Spleen (tissue), 11 donors: ENCODE data around the gene NPDC1. TPM values are rescaled to one million over a fixed set of nuclear protein-coding genes. Genes with fewer than 3 reads are reported as not detected.
A peak's percentile ranks its signal among the peaks of the same experiment; 100 is the strongest.

Source experiments
- DNase-seq: peaks from one replicate; pipeline ENCODE4 v3.0.0-alpha.2; 2020
- H3K27ac ChIP-seq, 8 donors: fragments of 200-600 bp; sonication (generic) in 7 of 8; 1 replicate in 4 of 8; 2 replicates in 4 of 8; pipeline versions ENCODE4 v1.5.0 to v1.8.0; 2016 to 2021; ENCODE audit warnings: inconsistent platforms in 4 of 8, mild to moderate bottlenecking in 4 of 8, moderate library complexity in 1 of 8
- H3K27me3 ChIP-seq, 7 donors: fragments of 200-600 bp; sonication (generic) in 6 of 7; replicated peaks in 1 of 7; 1 replicate in 4 of 7; 2 replicates in 3 of 7; pipeline versions ENCODE4 v1.5.0 to v1.8.0; 2016 to 2021; ENCODE audit warnings: inconsistent platforms in 3 of 7, mild to moderate bottlenecking in 1 of 7
- H3K36me3 ChIP-seq, 6 donors: fragments of 200-600 bp; sonication (generic) in 5 of 6; 1 replicate in 4 of 6; 2 replicates in 2 of 6; pipeline versions ENCODE4 v1.5.0 to v1.8.0; 2016 to 2021; ENCODE audit warnings: inconsistent platforms in 2 of 6
- H3K4me1 ChIP-seq, 6 donors: fragments of 200-600 bp; sonication (generic) in 5 of 6; 1 replicate in 3 of 6; 2 replicates in 3 of 6; pipeline versions ENCODE4 v1.5.0 to v1.8.0; 2016 to 2021; ENCODE audit warnings: inconsistent platforms in 3 of 6
- H3K4me3 ChIP-seq, 8 donors: fragments of 200-600 bp; sonication (generic) in 7 of 8; 1 replicate in 4 of 8; 2 replicates in 4 of 8; pipeline versions ENCODE4 v1.5.0 to v1.8.0; 2016 to 2021; ENCODE audit warnings: inconsistent platforms in 4 of 8, mild to moderate bottlenecking in 4 of 8, moderate library complexity in 2 of 8
- H3K9me3 ChIP-seq, 8 donors: fragments of 200-600 bp; sonication (generic) in 7 of 8; 1 replicate in 4 of 8; 2 replicates in 4 of 8; pipeline versions ENCODE4 v1.5.0 to v1.8.0; 2016 to 2021; ENCODE audit warnings: inconsistent platforms in 4 of 8
- CTCF ChIP-seq, 11 experiments: fragments of 200-600 bp in 7 of 11; fragments of 450-650 bp in 4 of 11; sonication (generic) in 4 of 11; IDR thresholded peaks in 8 of 11; conservative IDR thresholded peaks in 3 of 11; 1 replicate in 7 of 11; 2 replicates in 4 of 11; pipeline versions ENCODE4 v1.4.0 to v1.8.0; 2016 to 2021; ENCODE audit warnings: antibody characterized with exemption in 11 of 11, inconsistent platforms in 4 of 11, mild to moderate bottlenecking in 1 of 11
- POLR2A ChIP-seq, 3 donors: fragments of 450-650 bp; IDR thresholded peaks; one replicate each; pipeline ENCODE4 v1.5.1; 2017; ENCODE audit warnings: antibody characterized with exemption in 3 of 3, mild to moderate bottlenecking in 1 of 3
- POLR2AphosphoS5 ChIP-seq, 3 donors: sonication (generic); formaldehyde crosslinking; IDR thresholded peaks; one replicate each; pipeline ENCODE4 v1.5.1; 2017; ENCODE audit warnings: antibody characterized with exemption in 3 of 3
- WGBS, 5 donors: extraction: QIAGEN DNeasy Blood & Tissue Kit in 3 of 5; methylation state at CpG; one replicate each; pipeline versions ENCODE4 v1.1.5 to v1.1.7; 2013 to 2018; 5-methylcytosine and 5-hydroxymethylcytosine counted together
- intact Hi-C: fragments of 100-400 bp; cut with DNase I; formaldehyde crosslinking; loops from one replicate; pipeline ENCODE4 v1.15.0; 2023; ENCODE audit warnings: low total_unique reads
- polyA plus RNA-seq, 3 donors: library from polyadenylated mRNA; stranded (reverse); fragments of 200-250 nt; gene quantifications; one replicate each; pipeline ENCODE4 v1.2.1, GENCODE V29; 2013
- total RNA-seq, 7 donors: library from RNA; depleted of rRNA in 3 of 7; stranded (reverse); fragments of >200 nt in 3 of 7; fragmentation: NEBNext Ultra II Directional in 4 of 7; extraction: Animal tissue kit (Norgen Biotek cat#: 25700) in 4 of 7; gene quantifications; one replicate each; pipeline versions ENCODE4 v1.1.0 to v1.2.1, GENCODE V29; 2016 to 2021
- donor health status: healthy with polysubstance abuse.
- donor health status: DM: no; HTN: no; CAD: no; lungs with moderate emphysema.
- donor health status: DM: no; HTN: no; CAD: no.
- donor health status: Bipolar disorder and iron deficiency.
- donor health status: healthy.
- donor health status: DM: no; HTN: no; CAD: no.
- donor health status: DM: yes; HTN: yes; CAD: no.

Gene NPDC1
- total and polyA plus RNA-seq, 10 donors = 86.3 to 358 (median 132) TPM

- H3K27ac ChIP-seq = no peak overlapping the region
- H3K4me3 ChIP-seq = peak overlapping the region in 4 of 8 donors; percentile 1 to 84 (median 37)
- peak; percentile 78 for DNase-seq
- intact Hi-C loops = loop anchor here (10.0 kb wide), 1 partner anchor 284 kb away; no protein-coding TSS in a partner anchor
- H3K4me1 ChIP-seq = peaks cover 9 to 76% (median 38%) of the 10 kb centered on the region in 6 donors
- peaks cover 0 to 22% (median 7%) of the 10 kb centered on the region in 7 donors for H3K27me3 ChIP-seq
- peaks cover 0 to 5% (median 0%) of the 10 kb centered on the region in 6 donors for H3K36me3 ChIP-seq
- TF ChIP-seq POLR2AphosphoS5 (IDR thresholded peaks at IDR 0.05) (no peak), CTCF (IDR thresholded peaks at IDR 0.05 in 8 of 11, conservative IDR thresholded peaks at IDR 0.05 in 3 of 11) (no peak), POLR2A (IDR thresholded peaks at IDR 0.05) (no peak)
- WGBS, 5 donors = 83 to 95% (median 92%) methylated on average over 10 to 17 of the region's 17 CpGs
- H3K9me3 ChIP-seq = no peaks in the 10 kb centered on the region
These were observed 22.8 kb upstream of the NPDC1 start for GRCh38 chr9:137068539-137069507.

GRCh38 chr9:137067860-137068538, 22.0 kb upstream of the NPDC1 start:
- 56 to 59% (median 57%) methylated on average over 12 of the region's 12 CpGs for WGBS, 5 donors
- Histone ChIP-seq H3K4me3 (no peak overlapping the region), H3K27me3 (peaks cover 0 to 22% (median 7%) of the 10 kb centered on the region in 7 donors), H3K27ac (no peak overlapping the region), H3K36me3 (peaks cover 0 to 5% (median 0%) of the 10 kb centered on the region in 6 donors), H3K4me1 (peaks cover 9 to 72% (median 39%) of the 10 kb centered on the region in 6 donors), H3K9me3 (no peaks in the 10 kb centered on the region)
- no peak for TF ChIP-seq POLR2AphosphoS5 (IDR thresholded peaks at IDR 0.05)
- peak; percentile 72 to 94 (median 85) for TF ChIP-seq CTCF (IDR thresholded peaks at IDR 0.05 in 8 of 11, conservative IDR thresholded peaks at IDR 0.05 in 3 of 11)
- DNase-seq = peak; percentile 95
- intact Hi-C loops = loop anchor here (10.0 kb wide), 1 partner anchor 283 kb away; no protein-coding TSS in a partner anchor

- intact Hi-C loops = loop anchor here (10.0 kb wide), 1 partner anchor 281 kb away; no protein-coding TSS in a partner anchor
These were observed 20.3 kb upstream of the NPDC1 start for GRCh38 chr9:137066096-137066861.

More at GRCh38 chr9:137066096-137066861, 20.3 kb upstream of the NPDC1 start:
- 91 to 98% (median 96%) methylated on average over 18 to 26 of the region's 26 CpGs for WGBS, 5 donors
- Histone ChIP-seq H3K27me3 (peaks cover 0 to 22% (median 7%) of the 10 kb centered on the region in 7 donors), H3K9me3 (no peaks in the 10 kb centered on the region), H3K36me3 (peaks cover 0 to 5% (median 0%) of the 10 kb centered on the region in 6 donors), H3K4me3 (no peak overlapping the region), H3K4me1 (peaks cover 9 to 55% (median 37%) of the 10 kb centered on the region in 6 donors), H3K27ac (no peak overlapping the region)
- DNase-seq = no peak
- TF ChIP-seq CTCF (IDR thresholded peaks at IDR 0.05 in 8 of 11, conservative IDR thresholded peaks at IDR 0.05 in 3 of 11) (peak in 1 of 11 experiments; percentile 9), POLR2A (IDR thresholded peaks at IDR 0.05) (no peak)
